ENCODE results near the gene SYCE3.
"Not testable (repeated sequence)": the region's sequence is repeated elsewhere in the genome, so short reads cannot be mapped to it uniquely, and the experiment has no call there.

Gene SYCE3

DNA sequence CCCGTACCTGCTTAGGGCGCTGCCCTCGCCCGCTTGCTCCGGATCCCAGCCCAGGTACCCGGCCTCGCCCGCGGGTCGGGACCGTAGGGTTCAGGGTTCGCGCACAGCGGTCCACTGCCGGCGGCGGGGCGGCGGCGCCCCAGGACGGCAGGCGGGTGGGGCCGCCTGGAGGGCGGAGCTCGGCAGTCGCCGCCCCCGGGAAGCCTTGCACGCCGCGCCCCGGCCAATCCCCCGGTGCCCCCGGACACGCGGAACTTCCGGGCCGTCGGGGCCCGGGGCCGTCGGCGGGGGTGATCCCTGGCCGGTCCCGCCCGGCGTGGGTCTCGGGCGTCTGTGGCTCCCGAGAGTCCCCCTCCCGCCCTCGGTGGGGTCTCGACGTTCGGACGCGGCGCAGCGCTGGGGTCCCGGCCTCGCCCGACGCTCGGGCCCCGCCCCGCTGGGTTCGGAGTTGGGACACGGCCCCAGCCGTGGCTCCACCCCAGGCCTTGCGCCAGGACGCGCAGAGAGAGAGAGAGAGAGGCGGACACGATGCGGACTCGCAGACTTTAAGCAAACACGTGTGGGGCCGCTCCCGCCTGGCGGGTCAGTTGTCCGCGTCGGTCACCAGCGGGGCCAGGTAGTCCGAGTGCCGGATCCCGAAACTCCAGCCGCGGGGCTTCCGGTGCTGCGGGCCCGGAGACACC, 32.7 kb downstream of the SYCE3 start, which contains the start of gene TYMP:
Gene TYMP, minus strand, starts transcription at position 116 of the 683 bp plus-strand sequence. CDS start 303 bp downstream, outside the sequence.
- peak; percentile 87 for DNase-seq

DNA sequence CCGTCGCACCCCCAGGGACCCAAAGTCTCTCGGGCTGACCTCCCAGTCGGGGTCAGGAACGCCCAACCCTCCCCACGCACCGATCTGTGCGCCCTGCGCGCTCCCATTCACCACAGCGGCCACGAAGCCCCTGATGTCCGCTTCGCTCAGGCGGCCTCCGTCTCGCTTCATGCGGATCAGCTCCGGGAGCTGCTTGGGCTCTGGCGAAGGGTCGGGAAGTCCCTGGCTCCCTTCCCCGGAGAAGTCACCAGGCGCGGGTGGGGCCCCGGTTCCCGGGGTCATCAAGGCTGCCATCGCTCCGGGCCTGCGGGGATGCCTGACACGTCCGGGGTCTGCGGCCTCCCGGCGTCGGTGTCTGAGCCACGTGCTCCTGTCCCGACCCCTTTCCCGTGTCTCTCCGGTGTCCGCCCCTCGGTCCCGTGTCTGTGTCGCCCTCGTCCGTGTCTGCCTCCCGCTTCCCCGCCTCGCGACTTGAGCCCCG, 33.3 kb downstream of the SYCE3 start:
- no peak for DNase-seq

DNA sequence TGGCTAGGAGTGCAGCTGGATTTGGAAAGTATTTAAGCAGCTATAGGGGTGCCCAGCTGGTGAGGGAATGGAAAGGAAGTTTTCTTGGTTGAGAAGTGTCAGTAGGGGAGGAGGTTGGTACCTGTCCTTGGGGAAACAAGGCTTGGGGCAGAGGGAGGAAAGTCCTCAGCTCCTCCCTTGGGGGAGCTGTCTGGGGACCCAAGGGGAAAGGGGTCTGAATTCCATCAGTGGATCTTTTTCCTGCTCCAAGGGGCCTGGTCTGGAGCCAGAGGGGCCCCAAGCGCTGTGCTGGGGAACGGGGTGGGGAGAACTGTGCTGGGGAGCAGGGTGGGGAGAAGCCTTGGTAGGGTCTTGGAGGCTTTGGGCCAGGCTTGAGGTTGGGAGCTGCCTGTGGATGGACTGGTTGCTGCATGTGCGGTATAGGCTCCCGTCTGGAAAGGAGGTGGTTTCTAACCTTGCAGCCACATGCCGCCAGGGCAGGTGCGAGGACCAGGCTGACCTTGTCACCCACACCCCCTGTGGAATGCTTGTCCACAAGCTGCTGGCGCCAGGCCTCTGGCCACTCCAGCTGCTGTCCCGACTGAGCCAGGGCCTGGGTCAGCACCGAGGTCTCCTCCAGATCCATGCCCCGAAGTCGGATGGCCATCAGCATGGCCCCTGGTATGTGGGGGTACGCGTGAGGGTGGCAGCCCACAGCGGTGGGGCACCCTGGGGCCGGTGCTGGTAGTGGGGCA, 33.9 kb downstream of the SYCE3 start:
- DNase-seq, result no peak

- DNase-seq, result no peak
Observed at GRCh38 chr22:50527921-50528681, 34.6 kb downstream of the SYCE3 start.

DNA sequence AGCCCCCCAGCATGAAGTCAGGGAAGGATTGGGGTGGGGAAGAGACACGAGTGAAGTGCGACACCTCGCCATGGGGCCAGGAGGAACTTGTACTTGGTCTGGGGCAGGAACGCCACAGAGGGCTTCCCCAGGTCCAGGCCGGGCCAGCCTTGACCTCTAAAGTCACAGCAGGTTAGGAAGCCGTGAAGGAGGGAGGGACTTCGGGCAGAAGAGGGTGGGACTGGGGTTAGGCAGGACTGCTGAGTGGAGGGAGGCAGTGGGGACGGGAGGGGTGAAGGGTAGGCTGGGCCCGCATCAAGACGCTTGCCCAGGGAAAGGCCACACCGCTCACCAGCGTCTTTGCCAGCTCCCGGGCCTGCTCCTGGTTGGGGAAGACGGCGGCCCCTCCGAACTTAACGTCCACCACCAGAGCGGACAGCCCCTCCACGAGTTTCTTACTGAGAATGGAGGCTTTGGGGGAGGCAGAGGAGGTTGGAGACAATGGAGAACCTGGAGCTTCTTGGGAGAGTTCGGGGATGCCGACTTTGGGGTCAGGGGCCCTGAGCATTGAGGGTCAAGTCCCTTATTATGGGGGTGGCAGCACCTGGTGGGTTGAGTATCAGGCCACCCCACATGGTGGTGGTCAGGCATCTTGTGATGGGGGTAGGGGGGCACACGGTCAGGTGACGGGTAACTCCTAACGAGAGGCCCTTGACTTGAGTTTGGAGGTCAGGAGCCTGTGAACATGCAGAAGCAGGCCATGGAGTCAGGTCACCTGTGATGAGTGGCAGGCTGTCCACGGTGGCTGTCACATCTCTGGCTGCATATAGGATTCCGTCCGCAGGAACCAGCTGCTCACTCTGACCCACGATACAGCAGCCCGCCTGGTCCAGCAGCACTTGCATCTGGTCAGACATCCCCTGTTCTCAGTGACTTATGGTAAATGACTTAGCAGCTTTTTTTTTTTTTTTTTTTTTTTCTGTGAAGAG, 35.6 kb downstream of the SYCE3 start:
- DNase-seq, result peak; percentile 83

DNA sequence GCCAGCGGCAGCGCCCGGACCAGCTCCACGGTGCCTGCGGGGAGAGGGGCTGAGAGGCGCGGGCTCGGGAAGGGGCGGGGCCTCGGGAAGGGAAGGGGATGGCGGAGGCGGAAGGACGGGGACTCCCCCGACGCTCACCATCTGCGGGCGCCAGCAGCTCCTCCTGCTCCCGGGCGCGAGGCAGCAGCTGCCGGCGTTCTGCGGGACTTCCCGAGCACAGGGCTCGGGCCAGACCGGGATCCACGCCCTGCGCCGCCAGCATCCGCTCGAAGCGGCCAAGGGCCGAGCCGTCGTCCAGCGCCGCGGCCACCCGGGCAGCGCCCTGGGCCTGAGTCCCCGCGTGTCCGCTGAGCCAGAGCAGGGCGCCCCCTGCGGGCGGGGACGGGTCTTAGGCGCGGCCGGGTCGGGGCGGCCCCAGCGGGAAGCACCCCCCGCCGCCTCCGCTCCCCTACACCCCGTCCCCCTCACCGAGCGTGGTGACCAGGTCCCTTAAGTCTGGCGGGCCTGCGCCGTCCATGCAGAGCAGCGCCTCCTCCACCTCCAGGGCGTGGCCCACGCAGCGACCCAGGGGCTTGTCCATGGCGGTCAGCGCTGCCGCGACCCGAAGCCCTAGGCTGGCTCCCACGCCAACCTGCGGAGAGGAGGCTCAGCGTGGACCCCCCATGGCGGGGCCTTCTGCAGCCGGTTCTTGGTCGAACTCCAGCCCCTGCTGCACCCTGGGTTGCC, 36.4 kb downstream of the SYCE3 start:
- DNase-seq, result peak; percentile 93

DNA sequence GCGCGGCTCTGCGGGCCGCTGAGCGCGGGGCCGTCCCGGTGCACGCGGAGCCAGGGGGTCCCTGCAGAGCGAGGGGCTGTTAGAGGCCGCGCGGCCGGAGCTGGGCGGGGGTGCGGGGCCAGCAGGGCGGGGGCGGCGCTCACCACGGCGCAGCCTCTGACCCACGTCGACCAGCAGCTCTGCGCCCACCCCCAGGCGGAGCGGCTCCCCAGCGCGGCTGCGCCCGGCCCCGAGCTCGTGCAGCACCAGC, 36.9 kb downstream of the SYCE3 start:
- DNase-seq, result no peak

- peak; percentile 99 for DNase-seq
Observed at GRCh38 chr22:50525104-50525857, 37.4 kb downstream of the SYCE3 start, which contains the start of gene SCO2. TSS of gene SCO2 (minus strand) at chr22:50525598. CDS start at chr22:50524411, 1,187 bp downstream.

DNA sequence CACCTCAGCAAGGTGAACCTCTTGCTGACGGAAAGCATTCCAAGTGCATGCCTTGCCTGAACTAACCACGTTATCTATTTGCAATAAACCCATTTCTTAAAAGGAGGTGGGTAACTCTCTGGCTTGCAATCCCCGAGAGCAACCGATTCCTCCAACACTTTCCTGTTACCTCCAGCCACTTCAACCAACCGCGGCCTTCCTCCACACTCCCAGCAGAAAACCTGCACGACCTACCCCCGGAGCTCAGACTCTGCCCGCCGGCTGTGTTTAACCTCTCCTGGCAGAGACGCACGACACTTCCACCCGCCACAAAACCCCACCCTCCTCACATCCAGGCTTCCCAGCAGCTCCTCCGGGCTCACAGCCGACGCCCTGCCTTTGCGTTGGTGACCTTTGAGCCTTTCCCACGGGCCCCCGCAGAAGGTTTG, 38.0 kb downstream of the SYCE3 start:
- DNase-seq, result no peak

- DNase-seq, result no peak
Observed at GRCh38 chr22:50523806-50524675, 38.7 kb downstream of the SYCE3 start.

GRCh38 chr22:50523458-50523805, 39.3 kb downstream of the SYCE3 start:
- DNase-seq, result no peak

DNA sequence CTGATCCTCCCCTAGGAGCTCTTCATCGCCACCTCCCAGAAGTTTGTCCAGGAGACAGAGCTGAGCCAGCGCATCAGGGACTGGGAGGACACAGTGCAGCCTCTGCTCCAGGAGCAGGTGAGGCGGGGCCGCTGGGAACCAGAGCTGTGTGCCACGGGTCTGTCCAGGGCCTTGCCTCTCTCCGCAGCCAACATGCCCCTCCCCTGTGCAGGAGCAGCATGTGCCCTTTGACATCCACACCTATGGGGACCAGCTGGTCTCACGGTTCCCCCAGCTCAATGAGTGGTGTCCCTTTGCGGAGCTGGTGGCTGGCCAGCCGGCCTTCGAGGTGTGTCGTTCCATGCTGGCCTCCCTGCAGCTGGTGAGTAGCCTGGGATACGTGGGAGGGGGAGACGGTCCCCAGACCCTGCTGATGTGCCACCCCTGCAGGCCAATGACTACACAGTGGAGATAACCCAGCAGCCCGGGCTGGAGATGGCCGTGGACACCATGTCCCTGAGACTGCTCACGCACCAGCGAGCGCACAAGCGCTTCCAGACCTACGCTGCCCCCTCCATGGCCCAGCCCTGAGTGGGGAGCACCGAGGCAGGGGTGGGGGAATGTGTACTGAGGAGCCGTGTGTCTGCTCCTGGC, 39.8 kb downstream of the SYCE3 start:
- DNase-seq, result no peak

- DNase-seq, result no peak
Observed at GRCh38 chr22:50522208-50522805, 40.4 kb downstream of the SYCE3 start.

DNA sequence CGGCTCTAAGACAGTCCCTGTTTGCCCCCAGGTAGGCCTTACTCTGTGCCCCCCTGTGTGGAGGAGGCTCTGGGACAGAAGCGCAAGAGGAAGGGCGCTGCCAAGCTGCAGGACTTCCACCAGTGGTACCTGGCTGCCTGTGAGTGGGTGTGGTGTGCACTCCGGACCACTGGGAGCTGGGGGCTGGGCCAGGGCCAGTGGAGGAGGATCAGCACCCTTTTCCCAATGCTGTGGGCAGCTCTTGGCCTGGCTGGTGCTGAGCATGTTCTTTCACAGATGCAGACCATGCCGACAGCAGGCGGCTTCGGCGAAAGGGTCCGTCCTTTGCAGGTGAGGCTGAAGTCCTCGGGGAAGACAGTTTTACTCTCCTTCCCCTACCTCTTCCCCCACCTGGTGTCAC, 41.0 kb downstream of the SYCE3 start:
- DNase-seq, result no peak

GRCh38 chr22:50520826-50521453, 41.8 kb downstream of the SYCE3 start:
- no peak for DNase-seq

DNA sequence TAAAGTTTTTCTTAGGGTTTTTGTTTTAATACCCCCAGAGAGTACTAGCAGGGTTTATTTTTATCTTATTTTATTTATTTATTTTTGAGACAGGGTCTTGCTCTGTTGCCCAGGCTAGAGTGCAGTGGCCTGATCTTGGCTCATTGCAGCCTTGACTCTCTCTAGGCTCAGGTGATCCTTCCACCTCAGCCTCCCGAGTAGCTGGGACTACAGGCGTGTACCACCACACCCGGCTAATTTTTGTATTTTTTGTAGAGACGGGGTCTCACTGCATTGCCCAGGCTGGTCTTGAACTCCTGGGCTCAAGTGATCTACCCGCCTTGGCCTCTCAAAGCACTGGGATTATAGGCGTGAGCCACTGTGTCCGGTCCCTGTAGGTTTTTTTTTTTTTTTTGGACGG, 42.5 kb downstream of the SYCE3 start:
- DNase-seq, result not testable (repeated sequence)

GRCh38 chr22:50519151-50519550, 43.6 kb downstream of the SYCE3 start:
- DNase-seq, result no peak

DNA sequence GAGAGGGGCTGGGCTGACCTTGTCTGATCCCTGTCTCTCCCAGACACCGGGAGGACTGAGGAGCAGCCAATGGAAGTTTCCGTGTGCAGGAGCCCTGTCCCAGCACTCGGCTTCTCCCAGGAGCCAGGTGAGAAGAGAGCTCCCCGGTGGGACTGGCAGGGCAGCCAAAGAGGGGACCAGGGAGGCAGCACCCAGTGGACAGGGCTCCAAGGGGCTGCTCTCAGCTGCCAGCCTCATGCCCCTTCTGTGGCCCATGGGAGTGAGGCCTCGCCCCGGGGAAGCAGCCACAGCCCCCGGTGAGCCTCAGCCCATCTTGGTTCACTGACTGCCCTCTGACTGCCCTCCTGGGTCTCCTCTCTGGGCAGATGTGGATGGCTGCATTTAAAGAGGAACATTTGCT, 44.1 kb downstream of the SYCE3 start:
- DNase-seq, result no peak
